GM23338 (cell line): ENCODE measurements around the gene GSTP1. TPM values are rescaled to one million over a fixed set of nuclear protein-coding genes. Genes with fewer than 3 reads are reported as not detected.
"Not testable (repeated sequence)": the region's sequence is repeated elsewhere in the genome, so short reads cannot be mapped to it uniquely, and the experiment has no call there.

Experiments used
- ATAC-seq: fragments of 200-7000 bp; cut with Tn5 transposase; 3 replicates; pipeline ENCODE4 v1.9.1; 2020
- DNase-seq: peaks from one replicate; pipeline ENCODE4 v3.0.0-alpha.2; 2015; ENCODE audit warnings: low spot score
- H2AFZ ChIP-seq: fragments of 200-600 bp; sonication (generic); 2 replicates; pipeline ENCODE4 v1.8.0; 2016; ENCODE audit warnings: antibody characterized with exemption, mild to moderate bottlenecking, moderate library complexity
- H3F3A ChIP-seq: fragments of 200-600 bp; sonication (generic); replicated peaks from 2 replicates; pipeline ENCODE4 v1.8.0; 2017; ENCODE audit warnings: antibody characterized with exemption, mixed run types, low read depth
- H3K27ac ChIP-seq: fragments of 200-600 bp; sonication (generic); 2 replicates; pipeline ENCODE4 v1.6.1; 2016; ENCODE audit warnings: low read depth
- H3K27me3 ChIP-seq: fragments of 200-600 bp; sonication (generic); 2 replicates; pipeline ENCODE4 v1.8.0; 2016; ENCODE audit warnings: mild to moderate bottlenecking, mixed run types, moderate library complexity; ENCODE audit not compliant: insufficient read depth
- H3K36me3 ChIP-seq: fragments of 200-600 bp; sonication (generic); 2 replicates; pipeline ENCODE4 v1.8.0; 2016; ENCODE audit warnings: mild to moderate bottlenecking; ENCODE audit not compliant: insufficient read depth
- H3K4me1 ChIP-seq: fragments of 200-600 bp; sonication (generic); 2 replicates; pipeline ENCODE4 v1.8.0; 2016; ENCODE audit warnings: mild to moderate bottlenecking, moderate library complexity; ENCODE audit not compliant: insufficient read depth
- H3K4me2 ChIP-seq: fragments of 200-600 bp; sonication (generic); 2 replicates; pipeline ENCODE4 v1.7.1; 2017; ENCODE audit warnings: mixed run types
- H3K4me3 ChIP-seq: fragments of 200-600 bp; sonication (generic); 2 replicates; pipeline ENCODE4 v1.6.1; 2016; ENCODE audit warnings: mixed run types
- H3K79me2 ChIP-seq: fragments of 200-600 bp; sonication (generic); replicated peaks from 2 replicates; pipeline ENCODE4 v1.8.0; 2017; ENCODE audit warnings: mild to moderate bottlenecking; ENCODE audit not compliant: insufficient read depth
- H3K9me2 ChIP-seq: fragments of 200-600 bp; sonication (generic); 2 replicates; pipeline ENCODE4 v1.8.0; 2017; ENCODE audit not compliant: insufficient read depth
- H4K20me1 ChIP-seq: fragments of 200-600 bp; sonication (generic); replicated peaks from 2 replicates; pipeline ENCODE4 v1.8.0; 2017; ENCODE audit warnings: mild to moderate bottlenecking; ENCODE audit not compliant: insufficient read depth
- H3K27ac Mint-ChIP-seq: 2 replicates; pipeline ENCODE4 v1.8.0; 2020; ENCODE audit warnings: inconsistent platforms, mild to moderate bottlenecking, moderate library complexity, mixed read lengths
- H3K27me3 Mint-ChIP-seq: 3 replicates; pipeline ENCODE4 v1.8.0; 2022; ENCODE audit warnings: low read depth, mild to moderate bottlenecking, moderate library complexity, mixed read lengths, inconsistent platforms; ENCODE audit not compliant: insufficient read depth, poor library complexity
- H3K36me3 Mint-ChIP-seq: 3 replicates; pipeline ENCODE4 v1.8.0; 2021; ENCODE audit warnings: low read depth, mild to moderate bottlenecking, inconsistent platforms, moderate library complexity, mixed read lengths
- H3K4me1 Mint-ChIP-seq: 3 replicates; pipeline ENCODE4 v1.8.0; 2020; ENCODE audit warnings: mild to moderate bottlenecking, inconsistent platforms, mixed read lengths
- H3K4me3 Mint-ChIP-seq: 3 replicates; pipeline ENCODE4 v1.8.0; 2021; ENCODE audit warnings: moderate library complexity, mild to moderate bottlenecking, inconsistent platforms, mixed read lengths
- H3K9me3 Mint-ChIP-seq: 3 replicates; pipeline ENCODE4 v1.8.0; 2020; ENCODE audit warnings: moderate library complexity, mild to moderate bottlenecking, inconsistent platforms, mixed read lengths
- EZH2 ChIP-seq: fragments of 200-600 bp; sonication (generic); IDR thresholded peaks from one replicate; pipeline ENCODE4 v1.8.0; 2017; ENCODE audit warnings: antibody characterized with exemption, mild to moderate bottlenecking, low read depth; ENCODE audit not compliant: unreplicated experiment
- JUNB ChIP-seq: IDR thresholded peaks from one replicate; pipeline ENCODE4 v1.6.1; 2016; ENCODE audit warnings: antibody characterized with exemption; ENCODE audit not compliant: unreplicated experiment
- REST ChIP-seq: IDR thresholded peaks from one replicate; pipeline ENCODE4 v1.6.1; 2018; ENCODE audit warnings: antibody characterized with exemption; ENCODE audit not compliant: unreplicated experiment
- STAT1 ChIP-seq: IDR thresholded peaks from one replicate; pipeline ENCODE4 v1.6.1; 2016; ENCODE audit warnings: antibody characterized with exemption; ENCODE audit not compliant: unreplicated experiment
- polyA plus RNA-seq: library from polyadenylated mRNA; unstranded; fragments of >200 nt; fragmentation: Nextera tagmentation; extraction: Ambion mirVana; gene quantifications from 2 replicates; pipeline ENCODE4 v1.2.1, GENCODE V29; 2016
- total RNA-seq: library from RNA; depleted of rRNA; stranded (reverse); fragments of >200 nt; shearing (Covaris generic); gene quantifications from 2 replicates; pipeline ENCODE4 v1.2.3, GENCODE V29; 2014
- TF ChIP-seq, protein P1 (sequence below): IDR thresholded peaks from 2 replicates; pipeline ENCODE4 v1.6.1; 2016; ENCODE audit warnings: antibody characterized with exemption
- TF ChIP-seq, protein P2 (sequence below), 2 experiments: fragments of 200-600 bp in 1 of 2; sonication (generic) in 1 of 2; conservative IDR thresholded peaks; 2 replicates each; pipeline versions ENCODE4 v1.5.1 to v1.6.1; 2016 to 2017; ENCODE audit warnings: antibody characterized with exemption in 2 of 2, low read depth in 2 of 2, mild to moderate bottlenecking in 2 of 2, moderate library complexity in 1 of 2

GSTP1 gene
- total and polyA plus RNA-seq, 2 experiments from 2014 or later, result 1,776 to 1,881 TPM

GRCh38 chr11:67597458-67597857 is 13.8 kb downstream of the GSTP1 start:
- not testable (repeated sequence) for H4K20me1 ChIP-seq, H3K27me3 ChIP-seq, H2AFZ ChIP-seq, H3F3A ChIP-seq, H3K79me2 ChIP-seq, H3K36me3 ChIP-seq, H3K27ac Mint-ChIP-seq, ATAC-seq, H3K27ac ChIP-seq, H3K4me1 ChIP-seq, H3K27me3 Mint-ChIP-seq, DNase-seq, H3K4me2 ChIP-seq, H3K4me3 Mint-ChIP-seq, H3K36me3 Mint-ChIP-seq, H3K9me2 ChIP-seq, H3K4me3 ChIP-seq
- Mint-ChIP-seq H3K4me1 (peaks cover 12% of the 10 kb centered on the region), H3K9me3 (peaks cover 19% of the 10 kb centered on the region)

DNA sequence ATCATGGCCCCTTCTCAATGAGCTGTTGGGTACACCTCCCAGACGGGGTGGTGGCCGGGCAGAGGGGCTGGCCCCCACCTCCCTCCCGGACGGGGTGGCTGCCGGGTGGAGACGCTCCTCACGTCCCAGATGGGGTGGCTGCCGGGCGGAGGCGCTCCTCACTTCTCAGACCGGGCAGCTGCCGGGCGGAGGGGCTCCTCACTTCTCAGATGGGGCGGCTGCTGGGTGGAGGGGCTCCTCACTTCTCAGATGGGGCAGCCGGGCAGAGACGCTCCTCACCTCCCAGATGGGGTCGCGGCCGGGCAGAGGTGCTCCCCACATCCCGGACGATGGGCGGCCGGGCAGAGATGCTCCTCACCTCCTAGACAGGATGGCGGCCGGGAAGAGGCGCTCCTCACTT is 14.4 kb downstream of the GSTP1 start:
- not testable (repeated sequence) for H3F3A ChIP-seq, H3K36me3 ChIP-seq, H3K4me2 ChIP-seq, ATAC-seq, H3K27me3 ChIP-seq, DNase-seq, H4K20me1 ChIP-seq, H3K27ac ChIP-seq, H3K27ac Mint-ChIP-seq, H3K9me2 ChIP-seq, H3K27me3 Mint-ChIP-seq, H3K4me1 ChIP-seq, H3K4me3 ChIP-seq, H2AFZ ChIP-seq, H3K4me3 Mint-ChIP-seq, H3K36me3 Mint-ChIP-seq, H3K79me2 ChIP-seq
- Mint-ChIP-seq H3K4me1 (peaks cover 12% of the 10 kb centered on the region), H3K9me3 (peaks cover 24% of the 10 kb centered on the region)

DNA sequence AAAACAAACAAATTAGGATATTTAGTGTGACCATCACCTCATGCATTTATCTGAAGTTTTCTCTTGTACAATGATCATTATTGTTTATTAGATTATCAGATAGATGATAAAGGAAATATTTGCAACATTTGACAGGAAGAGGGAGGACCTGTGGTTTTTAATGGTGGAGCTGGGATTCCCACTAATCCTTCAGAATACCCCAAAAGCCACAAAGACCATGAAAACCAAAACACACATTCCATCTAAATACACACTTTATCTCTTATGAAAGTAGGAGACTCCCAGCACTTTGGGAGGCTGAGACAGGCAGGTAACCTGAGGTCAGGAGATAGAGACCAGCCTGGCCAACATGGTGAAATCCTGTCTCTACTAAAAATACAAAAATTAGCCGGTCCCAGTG is 15.5 kb downstream of the GSTP1 start:
- H3K9me3 Mint-ChIP-seq, result peaks cover 24% of the 10 kb centered on the region
- DNase-seq, result no peak
- H4K20me1 ChIP-seq, result no peaks in the 10 kb centered on the region
- TF ChIP-seq STAT1 (no peak), JUNB (no peak), REST (no peak), EZH2 (no peak)
- TF ChIP-seq, protein P1, sequence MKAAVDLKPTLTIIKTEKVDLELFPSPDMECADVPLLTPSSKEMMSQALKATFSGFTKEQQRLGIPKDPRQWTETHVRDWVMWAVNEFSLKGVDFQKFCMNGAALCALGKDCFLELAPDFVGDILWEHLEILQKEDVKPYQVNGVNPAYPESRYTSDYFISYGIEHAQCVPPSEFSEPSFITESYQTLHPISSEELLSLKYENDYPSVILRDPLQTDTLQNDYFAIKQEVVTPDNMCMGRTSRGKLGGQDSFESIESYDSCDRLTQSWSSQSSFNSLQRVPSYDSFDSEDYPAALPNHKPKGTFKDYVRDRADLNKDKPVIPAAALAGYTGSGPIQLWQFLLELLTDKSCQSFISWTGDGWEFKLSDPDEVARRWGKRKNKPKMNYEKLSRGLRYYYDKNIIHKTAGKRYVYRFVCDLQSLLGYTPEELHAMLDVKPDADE, result no peak
- TF ChIP-seq, protein P2, sequence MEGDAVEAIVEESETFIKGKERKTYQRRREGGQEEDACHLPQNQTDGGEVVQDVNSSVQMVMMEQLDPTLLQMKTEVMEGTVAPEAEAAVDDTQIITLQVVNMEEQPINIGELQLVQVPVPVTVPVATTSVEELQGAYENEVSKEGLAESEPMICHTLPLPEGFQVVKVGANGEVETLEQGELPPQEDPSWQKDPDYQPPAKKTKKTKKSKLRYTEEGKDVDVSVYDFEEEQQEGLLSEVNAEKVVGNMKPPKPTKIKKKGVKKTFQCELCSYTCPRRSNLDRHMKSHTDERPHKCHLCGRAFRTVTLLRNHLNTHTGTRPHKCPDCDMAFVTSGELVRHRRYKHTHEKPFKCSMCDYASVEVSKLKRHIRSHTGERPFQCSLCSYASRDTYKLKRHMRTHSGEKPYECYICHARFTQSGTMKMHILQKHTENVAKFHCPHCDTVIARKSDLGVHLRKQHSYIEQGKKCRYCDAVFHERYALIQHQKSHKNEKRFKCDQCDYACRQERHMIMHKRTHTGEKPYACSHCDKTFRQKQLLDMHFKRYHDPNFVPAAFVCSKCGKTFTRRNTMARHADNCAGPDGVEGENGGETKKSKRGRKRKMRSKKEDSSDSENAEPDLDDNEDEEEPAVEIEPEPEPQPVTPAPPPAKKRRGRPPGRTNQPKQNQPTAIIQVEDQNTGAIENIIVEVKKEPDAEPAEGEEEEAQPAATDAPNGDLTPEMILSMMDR (conservative IDR thresholded peaks at IDR 0.05; ENCODE audit: low read depth in 2 of 2), result no peak

More for the DNA sequence above, 15.5 kb downstream of the GSTP1 start:
- Histone ChIP-seq H3K27me3 (no peaks in the 10 kb centered on the region), H3F3A (0 out of 2 replicates have a peak, but pooled peaks cover 6% of the 10 kb centered on the region), H3K27ac (no peak overlapping the region), H3K4me2 (no peak overlapping the region), H3K4me1 (peaks cover 11% of the 10 kb centered on the region), H3K79me2 (no peaks in the 10 kb centered on the region), H3K36me3 (no peaks in the 10 kb centered on the region; the same call in 1 of the 2 replicates), H2AFZ (no peak overlapping the region), H3K9me2 (0 out of 2 replicates have a peak, but pooled peaks cover 2% of the 10 kb centered on the region), H3K4me3 (no peak overlapping the region)
- Mint-ChIP-seq H3K4me3 (no peak overlapping the region), H3K4me1 (peaks cover 9% of the 10 kb centered on the region), H3K27ac (no peak overlapping the region), H3K27me3 (peaks cover 2% of the 10 kb centered on the region), H3K36me3 (no peaks in the 10 kb centered on the region; the same call in 2 of the 3 replicates)
- no peak for ATAC-seq
